ENCODE data around the gene KRT2. TPM values are rescaled to one million over a fixed set of nuclear protein-coding genes. Genes with fewer than 3 reads are reported as not detected.

The KRT2 gene
- total RNA-seq, 1 experiment from 2014 or later = not detected

DNA sequence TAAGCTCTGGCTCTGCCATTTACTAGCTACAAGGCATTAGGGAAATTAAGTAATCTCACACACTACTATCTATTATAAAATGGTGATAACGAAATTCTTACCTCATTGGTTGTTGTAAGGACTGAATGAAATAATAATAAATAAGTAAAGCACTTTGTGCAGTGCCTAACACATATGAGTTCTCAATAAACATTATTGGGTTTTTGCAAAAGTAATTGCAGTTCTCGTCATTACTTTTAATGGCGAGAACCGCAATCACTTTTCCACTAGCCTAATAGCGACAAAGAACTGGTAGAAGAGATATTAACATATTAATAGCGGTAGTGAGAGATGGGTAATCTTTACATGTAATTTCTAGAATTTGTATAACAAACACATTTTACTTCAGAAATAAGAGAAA, 42.1 kb upstream of the KRT2 start:
- TF ChIP-seq CTCF (IDR thresholded peaks at IDR 0.05; ENCODE audit: unreplicated experiment) = no peak
- H3K36me3 Mint-ChIP-seq (ENCODE audit: insufficient read depth, unreplicated experiment) = no peaks in the 10 kb centered on the region
- H3K27me3 Mint-ChIP-seq (ENCODE audit: unreplicated experiment) = peaks cover 95% of the 10 kb centered on the region
- CTCF ChIA-PET = interaction anchor here (0.7 kb wide), 1 partner anchor 474 kb away, joined by 3 read pairs; no protein-coding TSS in a partner anchor
- no peak for DNase-seq
- no peak overlapping the region for H3K27ac Mint-ChIP-seq (ENCODE audit: unreplicated experiment)
- intact Hi-C loops (cut with micrococcal nuclease; ENCODE audit: unreplicated experiment) = no loop called here
- no TSS peak for BruUV-seq (replicated peaks)
- H3K9me3 Mint-ChIP-seq (ENCODE audit: low read depth, unreplicated experiment) = no peaks in the 10 kb centered on the region
- peaks cover 16% of the 10 kb centered on the region for H3K4me1 Mint-ChIP-seq (ENCODE audit: low read depth, unreplicated experiment)
- no peak overlapping the region for H3K4me3 Mint-ChIP-seq (ENCODE audit: low read depth, unreplicated experiment)

DNA sequence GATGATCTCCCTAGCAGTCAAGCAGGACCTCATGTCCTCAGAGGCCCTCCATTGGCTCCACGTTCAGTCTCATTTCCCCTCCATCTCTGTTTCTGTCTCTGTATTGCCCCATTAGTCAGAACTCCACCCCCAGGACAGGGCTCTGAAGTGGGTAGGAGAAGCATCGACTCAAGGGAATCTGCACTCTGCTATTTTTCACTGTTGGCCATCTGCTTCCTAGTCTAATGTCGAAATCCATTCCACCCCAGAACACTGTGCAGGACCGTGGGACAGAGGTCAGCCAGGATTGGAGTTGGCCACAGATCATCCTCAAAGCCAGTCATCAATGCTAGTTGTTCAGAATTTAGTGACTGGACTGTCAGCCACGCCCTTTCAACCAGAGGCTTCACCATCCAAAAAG, 41.2 kb upstream of the KRT2 start:
- no peak overlapping the region for H3K4me3 Mint-ChIP-seq (ENCODE audit: low read depth, unreplicated experiment)

DNA sequence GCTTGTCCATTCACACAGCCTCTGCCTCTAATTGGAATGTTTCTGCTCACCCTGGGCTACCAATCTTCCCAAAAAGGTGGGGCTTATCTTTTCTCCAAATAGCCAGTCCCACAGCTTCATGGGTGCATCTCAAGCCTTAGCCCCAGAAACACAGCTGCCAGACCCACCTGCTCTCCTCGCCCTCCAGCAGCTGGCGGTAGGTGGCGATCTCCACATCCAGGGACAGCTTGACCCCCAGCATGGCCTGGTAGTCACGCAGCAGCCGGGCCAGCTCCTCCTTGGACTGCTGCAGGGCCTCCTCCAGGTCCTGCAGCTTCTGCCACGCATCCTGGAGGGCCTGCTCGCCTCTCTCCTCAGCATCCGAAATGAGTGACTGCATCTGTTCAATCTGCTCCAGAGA, 40.2 kb upstream of the KRT2 start:
- H3K27me3 Mint-ChIP-seq (ENCODE audit: unreplicated experiment) = peaks cover 95% of the 10 kb centered on the region
- CTCF ChIA-PET = interaction anchor here (1.0 to 1.5 kb wide), 2 partner anchors 168 to 173 kb away, joined by 3 to 5 read pairs; no protein-coding TSS in a partner anchor

More for the DNA sequence above, 41.2 kb upstream of the KRT2 start:
- CTCF ChIA-PET = interaction anchor here (1.5 kb wide), 1 partner anchor 172 kb away, joined by 5 read pairs; no protein-coding TSS in a partner anchor
- intact Hi-C loops (cut with micrococcal nuclease; ENCODE audit: unreplicated experiment) = no loop called here
- TF ChIP-seq CTCF (IDR thresholded peaks at IDR 0.05; ENCODE audit: unreplicated experiment) = no peak
- no peaks in the 10 kb centered on the region for H3K36me3 Mint-ChIP-seq (ENCODE audit: insufficient read depth, unreplicated experiment)
- no peak overlapping the region for H3K27ac Mint-ChIP-seq (ENCODE audit: unreplicated experiment)
- BruUV-seq (replicated peaks) = no TSS peak
- peaks cover 18% of the 10 kb centered on the region for H3K4me1 Mint-ChIP-seq (ENCODE audit: low read depth, unreplicated experiment)
- no peak for DNase-seq
- no peaks in the 10 kb centered on the region for H3K9me3 Mint-ChIP-seq (ENCODE audit: low read depth, unreplicated experiment)
- H3K27me3 Mint-ChIP-seq (ENCODE audit: unreplicated experiment) = peaks cover 95% of the 10 kb centered on the region

GRCh38 chr12:52691841-52692150, 39.8 kb upstream of the KRT2 start:
- Mint-ChIP-seq H3K27me3 (ENCODE audit: unreplicated experiment) (peaks cover 95% of the 10 kb centered on the region), H3K4me3 (ENCODE audit: low read depth, unreplicated experiment) (no peak overlapping the region), H3K9me3 (ENCODE audit: low read depth, unreplicated experiment) (no peaks in the 10 kb centered on the region), H3K27ac (ENCODE audit: unreplicated experiment) (no peak overlapping the region), H3K4me1 (ENCODE audit: low read depth, unreplicated experiment) (peaks cover 26% of the 10 kb centered on the region), H3K36me3 (ENCODE audit: insufficient read depth, unreplicated experiment) (no peaks in the 10 kb centered on the region)
- CTCF ChIA-PET = interaction anchor here (1.0 to 1.5 kb wide), 2 partner anchors 168 to 174 kb away, joined by 3 to 5 read pairs; no protein-coding TSS in a partner anchor
- TF ChIP-seq CTCF (IDR thresholded peaks at IDR 0.05; ENCODE audit: unreplicated experiment) = no peak
- BruUV-seq (replicated peaks) = no TSS peak
- DNase-seq = no peak
- intact Hi-C loops (cut with micrococcal nuclease; ENCODE audit: unreplicated experiment) = no loop called here

More for the DNA sequence above, 40.2 kb upstream of the KRT2 start:
- Mint-ChIP-seq H3K4me3 (ENCODE audit: low read depth, unreplicated experiment) (no peak overlapping the region), H3K27ac (ENCODE audit: unreplicated experiment) (no peak overlapping the region), H3K4me1 (ENCODE audit: low read depth, unreplicated experiment) (peaks cover 26% of the 10 kb centered on the region), H3K9me3 (ENCODE audit: low read depth, unreplicated experiment) (no peaks in the 10 kb centered on the region), H3K36me3 (ENCODE audit: insufficient read depth, unreplicated experiment) (no peaks in the 10 kb centered on the region)
- DNase-seq = peak; percentile 33
- no peak for TF ChIP-seq CTCF (IDR thresholded peaks at IDR 0.05; ENCODE audit: unreplicated experiment)
- BruUV-seq (replicated peaks) = no TSS peak
- intact Hi-C loops (cut with micrococcal nuclease; ENCODE audit: unreplicated experiment) = no loop called here
